ENCODE results near the gene SLC8A2.

DNA sequence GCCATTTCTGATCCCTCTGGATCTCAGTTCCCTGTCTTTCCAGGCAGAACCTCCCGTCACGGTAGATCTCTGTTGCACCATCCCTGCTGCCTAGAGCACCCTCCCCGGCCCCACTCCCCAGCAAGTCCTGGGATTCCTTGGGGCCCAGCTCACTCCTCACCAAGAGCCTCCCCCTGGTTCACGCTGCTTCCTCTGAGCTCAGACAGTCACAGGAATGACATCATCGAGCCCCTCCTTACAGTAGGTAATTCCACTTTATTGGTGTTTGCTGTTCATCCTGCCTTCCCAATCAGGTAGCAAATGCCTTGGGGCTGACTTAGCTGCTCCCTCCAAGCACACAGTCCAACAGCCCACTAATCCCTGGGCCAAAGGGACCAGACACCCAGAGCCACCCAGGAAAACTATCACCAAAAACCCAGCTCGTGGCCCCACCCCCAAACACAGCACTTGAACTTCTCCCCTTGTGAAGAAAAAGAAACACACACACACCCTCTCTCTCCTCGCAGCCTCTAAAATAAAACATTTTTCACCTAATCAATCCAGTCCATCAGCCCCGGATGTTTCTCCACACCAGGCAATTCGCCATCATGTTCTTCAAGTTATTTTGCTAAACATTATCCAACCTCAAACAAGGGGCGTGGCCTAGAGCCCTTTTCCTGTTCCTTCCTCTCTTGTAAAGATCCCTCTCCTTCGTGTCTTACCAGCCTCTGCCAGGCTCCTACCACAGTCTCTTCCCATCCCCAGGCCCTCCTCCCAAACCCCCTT lies 40.7 kb upstream of the SLC8A2 start:
- TF ChIP-seq CTCF (IDR thresholded peaks at IDR 0.05) (no peak), POLR2A (IDR thresholded peaks at IDR 0.05) (no peak), EP300 (IDR thresholded peaks at IDR 0.05) (no peak)

All from ovary (tissue), 3 donors.